Large intestine (tissue), 3 donors: ENCODE data around the gene GP1BB. TPM values are rescaled to one million over a fixed set of nuclear protein-coding genes. Genes with fewer than 3 reads are reported as not detected.

Source experiments
- DNase-seq, 2 donors: peaks; one replicate each; pipeline versions ENCODE4 v3.0.0 to v3.0.0-alpha.2; 2013
- H3K27ac ChIP-seq: one replicate; pipeline ENCODE4 v1.5.1; 2013; ENCODE audit warnings: low read length
- H3K27me3 ChIP-seq: 2 replicates; pipeline ENCODE4 v1.6.1; 2013; ENCODE audit warnings: low read length; ENCODE audit not compliant: control insufficient read depth, insufficient read depth
- H3K36me3 ChIP-seq: 2 replicates; pipeline ENCODE4 v1.6.1; 2013; ENCODE audit warnings: low read length; ENCODE audit not compliant: control insufficient read depth, insufficient read depth
- H3K4me1 ChIP-seq: one replicate; pipeline ENCODE4 v1.6.1; 2013; ENCODE audit warnings: low read length; ENCODE audit not compliant: control insufficient read depth, insufficient read depth
- H3K4me3 ChIP-seq: one replicate; pipeline ENCODE4 v1.5.1; 2013; ENCODE audit warnings: low read length
- H3K9me3 ChIP-seq: one replicate; pipeline ENCODE4 v1.6.1; 2013; ENCODE audit warnings: mild to moderate bottlenecking, low read depth, low read length, moderate library complexity; ENCODE audit not compliant: control insufficient read depth
- WGBS: methylation state at CpG from one replicate; pipeline ENCODE4 v1.1.5; 2013; ENCODE audit warnings: low lambda C conversion rate; ENCODE audit not compliant: insufficient coverage; 5-methylcytosine and 5-hydroxymethylcytosine counted together
- polyA plus RNA-seq: library from polyadenylated mRNA; unstranded; fragments of 120-200 nt; gene quantifications from one replicate; pipeline ENCODE4 v1.2.1, GENCODE V29; 2013

GP1BB gene
- polyA plus RNA-seq, 1 donor, result 4.4 TPM

GRCh38 chr22:19735665-19736510, 12.5 kb downstream of the GP1BB start:
- H3K36me3 ChIP-seq, result no peaks in the 10 kb centered on the region
- H3K27me3 ChIP-seq, result peaks cover 28% of the 10 kb centered on the region
- no peak overlapping the region for H3K4me3 ChIP-seq
- H3K4me1 ChIP-seq, result no peaks in the 10 kb centered on the region
- H3K9me3 ChIP-seq, result no peaks in the 10 kb centered on the region
- H3K27ac ChIP-seq, result no peak overlapping the region
- no peak for DNase-seq
- WGBS, result no CpG with 5 or more reads among the region's 21 CpGs

- WGBS, result no CpG with 5 or more reads among the region's 17 CpGs
- H3K4me1 ChIP-seq, result no peaks in the 10 kb centered on the region
Observed at GRCh38 chr22:19737846-19738663, 14.7 kb downstream of the GP1BB start.

GRCh38 chr22:19738664-19739447, 15.5 kb downstream of the GP1BB start:
- H3K27me3 ChIP-seq, result peaks cover 24% of the 10 kb centered on the region
- DNase-seq, result no peak
- WGBS, result no CpG with 5 or more reads among the region's 31 CpGs

More at GRCh38 chr22:19737846-19738663, 14.7 kb downstream of the GP1BB start:
- Histone ChIP-seq H3K27me3 (peaks cover 24% of the 10 kb centered on the region), H3K9me3 (no peaks in the 10 kb centered on the region), H3K4me3 (no peak overlapping the region), H3K36me3 (no peaks in the 10 kb centered on the region), H3K27ac (no peak overlapping the region)
- no peak for DNase-seq

GRCh38 chr22:19739448-19739895, 16.1 kb downstream of the GP1BB start:
- H3K36me3 ChIP-seq, result no peaks in the 10 kb centered on the region
- no peaks in the 10 kb centered on the region for H3K4me1 ChIP-seq
- WGBS, result no CpG with 5 or more reads among the region's 16 CpGs
- H3K9me3 ChIP-seq, result no peaks in the 10 kb centered on the region
- H3K27me3 ChIP-seq, result peaks cover 24% of the 10 kb centered on the region
- no peak for DNase-seq
- no peak overlapping the region for H3K27ac ChIP-seq
- no peak overlapping the region for H3K4me3 ChIP-seq

More at GRCh38 chr22:19738664-19739447, 15.5 kb downstream of the GP1BB start:
- no peak overlapping the region for H3K27ac ChIP-seq
- no peaks in the 10 kb centered on the region for H3K36me3 ChIP-seq
- H3K9me3 ChIP-seq, result no peaks in the 10 kb centered on the region
- no peak overlapping the region for H3K4me3 ChIP-seq
- H3K4me1 ChIP-seq, result no peaks in the 10 kb centered on the region

GRCh38 chr22:19739911-19740449, 16.6 kb downstream of the GP1BB start:
- H3K4me3 ChIP-seq, result no peak overlapping the region
- no peak for DNase-seq
- WGBS, result no CpG with 5 or more reads among the region's 7 CpGs
- no peaks in the 10 kb centered on the region for H3K4me1 ChIP-seq
- no peak overlapping the region for H3K27ac ChIP-seq
- peaks cover 24% of the 10 kb centered on the region for H3K27me3 ChIP-seq
- H3K36me3 ChIP-seq, result no peaks in the 10 kb centered on the region
- no peaks in the 10 kb centered on the region for H3K9me3 ChIP-seq

GRCh38 chr22:19740586-19740985, 17.2 kb downstream of the GP1BB start:
- Histone ChIP-seq H3K27ac (no peak overlapping the region), H3K4me3 (no peak overlapping the region), H3K27me3 (peaks cover 21% of the 10 kb centered on the region), H3K36me3 (no peaks in the 10 kb centered on the region), H3K9me3 (no peaks in the 10 kb centered on the region), H3K4me1 (no peaks in the 10 kb centered on the region)
- no CpG with 5 or more reads among the region's 15 CpGs for WGBS
- no peak for DNase-seq

- Histone ChIP-seq H3K9me3 (no peaks in the 10 kb centered on the region), H3K4me1 (no peaks in the 10 kb centered on the region), H3K36me3 (no peaks in the 10 kb centered on the region), H3K4me3 (no peak overlapping the region), H3K27ac (no peak overlapping the region), H3K27me3 (peaks cover 18% of the 10 kb centered on the region)
- no peak for DNase-seq
- no CpG with 5 or more reads among the region's 7 CpGs for WGBS
Observed at GRCh38 chr22:19741053-19741452, 17.7 kb downstream of the GP1BB start.

GRCh38 chr22:19742160-19743066, 19.1 kb downstream of the GP1BB start:
- 67% methylated on average over 1 of the region's 21 CpGs for WGBS
- no peaks in the 10 kb centered on the region for H3K9me3 ChIP-seq
- no peak for DNase-seq
- no peaks in the 10 kb centered on the region for H3K4me1 ChIP-seq
- no peak overlapping the region for H3K4me3 ChIP-seq
- no peaks in the 10 kb centered on the region for H3K36me3 ChIP-seq
- no peak overlapping the region for H3K27ac ChIP-seq
- peaks cover 4% of the 10 kb centered on the region for H3K27me3 ChIP-seq

GRCh38 chr22:19743081-19743480, 19.7 kb downstream of the GP1BB start:
- Histone ChIP-seq H3K27ac (no peak overlapping the region), H3K4me1 (no peaks in the 10 kb centered on the region), H3K27me3 (peaks cover 2% of the 10 kb centered on the region), H3K9me3 (no peaks in the 10 kb centered on the region), H3K36me3 (no peaks in the 10 kb centered on the region), H3K4me3 (no peak overlapping the region)
- WGBS, result no CpG with 5 or more reads among the region's 6 CpGs
- DNase-seq, result no peak
